Measurements from ENCODE around the gene P3H2.

GRCh38 chr3:190142041-190142440 lies 21.3 kb upstream of the P3H2 start:
- TF ChIP-seq CTCF (IDR thresholded peaks at IDR 0.05), result no peak
- no peak for TF ChIP-seq POLR2A (IDR thresholded peaks at IDR 0.05)

All from thyroid gland (tissue), 4 donors.